HepG2 (cell line): ENCODE measurements around the gene MAGEB10.

Experiments
- CTCF ChIP-seq: sonication (generic); formaldehyde crosslinking; IDR thresholded peaks from 2 replicates; pipeline ENCODE4 v1.5.0; 2020; ENCODE audit warnings: mild to moderate bottlenecking, missing genetic modification reagents, moderate library complexity
- KDM1A ChIP-seq: IDR thresholded peaks from 2 replicates; pipeline ENCODE4 v1.6.1; 2016; ENCODE audit warnings: missing compliant biosample characterization
- MXD1 ChIP-seq: sonication (generic); formaldehyde crosslinking; IDR thresholded peaks from 2 replicates; pipeline ENCODE4 v1.4.0; 2020; ENCODE audit warnings: mild to moderate bottlenecking, missing genetic modification reagents
- PRPF4 ChIP-seq: fragments of 200-400 bp; formaldehyde crosslinking; IDR thresholded peaks from 2 replicates; pipeline ENCODE4 v1.6.1; 2016; ENCODE audit warnings: low read length, low read depth; ENCODE audit not compliant: poor library complexity, severe bottlenecking

GRCh38 chrX:27796640-27797257, 11.0 kb upstream of the MAGEB10 start:
- TF ChIP-seq MXD1 = no peak
- TF ChIP-seq CTCF (CRISPR knock-in tag) = no peak
- TF ChIP-seq PRPF4 = no peak
- TF ChIP-seq KDM1A (CRISPR knock-in tag) = no peak
